H9 (cell line): ENCODE measurements around the gene ISX. TPM values are rescaled to one million over a fixed set of nuclear protein-coding genes. Genes with fewer than 3 reads are reported as not detected.

Experiments used
- DNase-seq: peaks from one replicate; pipeline ENCODE4 v3.0.0-alpha.2; 2017
- H2AFZ ChIP-seq: one replicate; pipeline ENCODE4 v1.6.1; 2013; ENCODE audit warnings: mild to moderate bottlenecking, low read length, control low read depth, moderate library complexity
- H2AK5ac ChIP-seq: 2 replicates; pipeline ENCODE4 v1.6.1; 2013; ENCODE audit warnings: low read length, control low read depth, mixed read lengths; ENCODE audit not compliant: insufficient read length
- H2BK120ac ChIP-seq: one replicate; pipeline ENCODE4 v1.6.1; 2013; ENCODE audit warnings: low read depth, mild to moderate bottlenecking, low read length, control low read depth, inconsistent platforms; ENCODE audit not compliant: poor library complexity, severe bottlenecking
- H2BK12ac ChIP-seq: 2 replicates; pipeline ENCODE4 v1.6.1; 2013; ENCODE audit warnings: low read length, control low read depth, mixed read lengths, low read depth; ENCODE audit not compliant: insufficient read length
- H2BK15ac ChIP-seq: 2 replicates; pipeline ENCODE4 v1.6.1; 2013; ENCODE audit warnings: low read depth, low read length, control low read depth
- H2BK20ac ChIP-seq: one replicate; pipeline ENCODE4 v1.6.1; 2013; ENCODE audit warnings: low read depth, mild to moderate bottlenecking, low read length, control low read depth, inconsistent platforms; ENCODE audit not compliant: poor library complexity, severe bottlenecking
- H2BK5ac ChIP-seq: 2 replicates; pipeline ENCODE4 v1.6.1; 2013; ENCODE audit warnings: low read length, control low read depth, mixed read lengths; ENCODE audit not compliant: insufficient read length
- H3K14ac ChIP-seq: 2 replicates; pipeline ENCODE4 v1.6.1; 2013; ENCODE audit warnings: low read length, control low read depth; ENCODE audit not compliant: insufficient read depth
- H3K18ac ChIP-seq: 2 replicates; pipeline ENCODE4 v1.6.1; 2013; ENCODE audit warnings: low read depth, mild to moderate bottlenecking, mixed read lengths, low read length, control low read depth; ENCODE audit not compliant: insufficient read length
- H3K23ac ChIP-seq: 2 replicates; pipeline ENCODE4 v1.6.1; 2013; ENCODE audit warnings: low read length, control low read depth, mixed read lengths, low read depth; ENCODE audit not compliant: insufficient read length
- H3K23me2 ChIP-seq: 2 replicates; pipeline ENCODE4 v1.6.1; 2013; ENCODE audit warnings: low read depth, mild to moderate bottlenecking, mixed read lengths, low read length, control low read depth; ENCODE audit not compliant: insufficient read length, poor library complexity, severe bottlenecking
- H3K27ac ChIP-seq: 2 replicates; pipeline ENCODE4 v1.5.1; 2013; ENCODE audit warnings: low read length, control low read depth, mixed read lengths, low read depth; ENCODE audit not compliant: insufficient read length
- H3K27me3 ChIP-seq: 2 replicates; pipeline ENCODE4 v1.6.1; 2013; ENCODE audit warnings: low read length, control low read depth, inconsistent platforms; ENCODE audit not compliant: insufficient read depth
- H3K4ac ChIP-seq: 2 replicates; pipeline ENCODE4 v1.6.1; 2013; ENCODE audit warnings: low read depth, mild to moderate bottlenecking, control low read depth, inconsistent platforms, low read length, moderate library complexity
- H3K4me1 ChIP-seq: 2 replicates; pipeline ENCODE4 v1.6.1; 2013; ENCODE audit warnings: low read length, control low read depth, inconsistent platforms; ENCODE audit not compliant: insufficient read depth
- H3K4me2 ChIP-seq: 2 replicates; pipeline ENCODE4 v1.6.1; 2013; ENCODE audit warnings: low read length, control low read depth, mixed read lengths; ENCODE audit not compliant: insufficient read length, insufficient read depth
- H3K56ac ChIP-seq: 2 replicates; pipeline ENCODE4 v1.6.1; 2013; ENCODE audit warnings: low read depth, mild to moderate bottlenecking, mixed read lengths, low read length, control low read depth; ENCODE audit not compliant: insufficient read length
- H3K79me1 ChIP-seq: 2 replicates; pipeline ENCODE4 v1.6.1; 2013; ENCODE audit warnings: low read depth, mild to moderate bottlenecking, moderate library complexity, low read length, control low read depth, inconsistent platforms; ENCODE audit not compliant: insufficient read depth, poor library complexity, severe bottlenecking
- H3K79me2 ChIP-seq: 2 replicates; pipeline ENCODE4 v1.6.1; 2013; ENCODE audit warnings: low read length, control low read depth, inconsistent platforms; ENCODE audit not compliant: insufficient read depth
- H3K9ac ChIP-seq: 2 replicates; pipeline ENCODE4 v1.6.1; 2013; ENCODE audit warnings: low read length, control low read depth, mixed read lengths; ENCODE audit not compliant: insufficient read length; ENCODE audit errors: extremely low read depth
- H3K9me3 ChIP-seq: one replicate; pipeline ENCODE4 v1.6.1; 2013; ENCODE audit warnings: low read depth, low read length, inconsistent platforms; ENCODE audit not compliant: control insufficient read depth
- H3T11ph ChIP-seq: one replicate; pipeline ENCODE4 v1.6.1; 2013; ENCODE audit warnings: mild to moderate bottlenecking, low read length, control low read depth, inconsistent platforms
- H4K20me1 ChIP-seq: one replicate; pipeline ENCODE4 v1.6.1; 2013; ENCODE audit not compliant: control insufficient read depth, insufficient read length, insufficient read depth
- H4K5ac ChIP-seq: 2 replicates; pipeline ENCODE4 v1.6.1; 2013; ENCODE audit warnings: low read depth, mild to moderate bottlenecking, mixed read lengths, low read length, control low read depth; ENCODE audit not compliant: insufficient read length
- H4K8ac ChIP-seq: replicated peaks from 2 replicates; pipeline ENCODE4 v1.6.1; 2013; ENCODE audit warnings: low read length, control low read depth, mixed read lengths, low read depth; ENCODE audit not compliant: insufficient read length
- H4K91ac ChIP-seq: 2 replicates; pipeline ENCODE4 v1.6.1; 2013; ENCODE audit warnings: low read depth, mild to moderate bottlenecking, moderate library complexity, mixed read lengths, low read length, control low read depth; ENCODE audit not compliant: insufficient read length
- H3K27ac Mint-ChIP-seq, 3 experiments: 2 replicates in 2 of 3; 3 replicates in 1 of 3; pipeline ENCODE4 v1.8.0; 2020 to 2021; ENCODE audit warnings: mixed read lengths in 3 of 3, mild to moderate bottlenecking in 1 of 3, moderate library complexity in 1 of 3
- H3K27me3 Mint-ChIP-seq: 2 replicates; pipeline ENCODE4 v1.8.0; 2021; ENCODE audit warnings: low read depth, mild to moderate bottlenecking, moderate library complexity, mixed read lengths
- H3K36me3 Mint-ChIP-seq, 3 experiments: 2 replicates in 2 of 3; 3 replicates in 1 of 3; pipeline ENCODE4 v1.8.0; 2020 to 2021; ENCODE audit warnings: low read depth in 3 of 3, mixed read lengths in 3 of 3; ENCODE audit not compliant: insufficient read depth in 1 of 3
- H3K4me1 Mint-ChIP-seq, 2 experiments: 2 replicates each; pipeline ENCODE4 v1.8.0; 2020; ENCODE audit warnings: mixed read lengths in 2 of 2
- H3K4me3 Mint-ChIP-seq, 2 experiments: 2 replicates in 1 of 2; 3 replicates in 1 of 2; pipeline ENCODE4 v1.8.0; 2020 to 2021; ENCODE audit warnings: mild to moderate bottlenecking in 2 of 2, mixed read lengths in 2 of 2, moderate library complexity in 1 of 2
- H3K9me3 Mint-ChIP-seq, 2 experiments: 2 replicates in 1 of 2; 3 replicates in 1 of 2; pipeline ENCODE4 v1.8.0; 2020; ENCODE audit warnings: mild to moderate bottlenecking in 2 of 2, mixed read lengths in 2 of 2, moderate library complexity in 1 of 2
- total RNA-seq: library from RNA; stranded (reverse); gene quantifications from 2 replicates; pipeline ENCODE4 v1.2.1, GENCODE V29; 2021
- TF ChIP-seq, protein P1 (sequence below): fragments of 200-600 bp; sonication (generic); conservative IDR thresholded peaks from 3 replicates; pipeline ENCODE4 v1.8.0; 2021; ENCODE audit warnings: antibody characterized with exemption, mild to moderate bottlenecking

The ISX gene
- total RNA-seq, 1 experiment from 2014 or later = not detected

DNA sequence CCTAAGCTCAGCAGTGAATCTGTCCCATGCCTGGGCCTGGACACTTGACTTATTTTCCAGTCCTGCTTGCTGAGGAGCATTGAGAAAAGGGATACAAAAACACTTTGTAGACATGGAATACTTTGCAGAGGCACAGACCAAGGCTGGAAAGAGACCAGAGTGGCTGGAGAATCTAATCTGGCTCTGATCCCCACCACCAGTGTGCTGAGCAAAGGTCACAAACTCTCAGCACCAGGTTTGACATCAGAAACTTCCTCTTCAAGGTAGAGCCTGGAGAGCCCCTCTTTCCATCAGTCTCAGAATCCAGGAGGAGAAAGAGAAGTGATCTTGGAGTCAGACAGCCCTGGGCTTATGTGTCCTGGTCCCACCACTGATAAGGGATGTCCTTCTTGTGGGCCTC, 53.5 kb downstream of the ISX start:
- Histone ChIP-seq H3K79me1 (no peaks in the 10 kb centered on the region), H3K56ac (no peak overlapping the region), H3K23ac (no peak overlapping the region), H3K4me2 (no peak overlapping the region), H2BK12ac (no peak overlapping the region), H3K23me2 (no peaks in the 10 kb centered on the region), H2AFZ (no peak overlapping the region), H4K91ac (no peak overlapping the region), H3T11ph (no peak overlapping the region), H2BK5ac (no peak overlapping the region), H3K27me3 (no peaks in the 10 kb centered on the region), H3K4ac (no peak overlapping the region), H2BK120ac (no peak overlapping the region), H3K4me1 (no peaks in the 10 kb centered on the region), H2AK5ac (no peak overlapping the region), H3K9me3 (no peaks in the 10 kb centered on the region), H4K20me1 (no peaks in the 10 kb centered on the region), H4K8ac (no peak overlapping the region), H3K79me2 (no peaks in the 10 kb centered on the region), H3K9ac (no peak overlapping the region), H2BK15ac (no peak overlapping the region), H3K18ac (no peak overlapping the region), H3K27ac (no peak overlapping the region), H3K14ac (no peak overlapping the region), H2BK20ac (no peak overlapping the region), H4K5ac (no peak overlapping the region)
- DNase-seq = no peak
- H3K27me3 Mint-ChIP-seq = peaks cover 8% of the 10 kb centered on the region
- H3K9me3 Mint-ChIP-seq = no peaks in the 10 kb centered on the region
- no peak overlapping the region for H3K27ac Mint-ChIP-seq
- no peaks in the 10 kb centered on the region for H3K36me3 Mint-ChIP-seq
- peaks cover 6% of the 10 kb centered on the region in 2 experiments; a peak in 2 of 4 replicates for H3K4me1 Mint-ChIP-seq
- TF ChIP-seq, protein P1, sequence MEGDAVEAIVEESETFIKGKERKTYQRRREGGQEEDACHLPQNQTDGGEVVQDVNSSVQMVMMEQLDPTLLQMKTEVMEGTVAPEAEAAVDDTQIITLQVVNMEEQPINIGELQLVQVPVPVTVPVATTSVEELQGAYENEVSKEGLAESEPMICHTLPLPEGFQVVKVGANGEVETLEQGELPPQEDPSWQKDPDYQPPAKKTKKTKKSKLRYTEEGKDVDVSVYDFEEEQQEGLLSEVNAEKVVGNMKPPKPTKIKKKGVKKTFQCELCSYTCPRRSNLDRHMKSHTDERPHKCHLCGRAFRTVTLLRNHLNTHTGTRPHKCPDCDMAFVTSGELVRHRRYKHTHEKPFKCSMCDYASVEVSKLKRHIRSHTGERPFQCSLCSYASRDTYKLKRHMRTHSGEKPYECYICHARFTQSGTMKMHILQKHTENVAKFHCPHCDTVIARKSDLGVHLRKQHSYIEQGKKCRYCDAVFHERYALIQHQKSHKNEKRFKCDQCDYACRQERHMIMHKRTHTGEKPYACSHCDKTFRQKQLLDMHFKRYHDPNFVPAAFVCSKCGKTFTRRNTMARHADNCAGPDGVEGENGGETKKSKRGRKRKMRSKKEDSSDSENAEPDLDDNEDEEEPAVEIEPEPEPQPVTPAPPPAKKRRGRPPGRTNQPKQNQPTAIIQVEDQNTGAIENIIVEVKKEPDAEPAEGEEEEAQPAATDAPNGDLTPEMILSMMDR = no peak
- H3K4me3 Mint-ChIP-seq = no peak overlapping the region
